ENCODE data around the gene TRPM8.

- TF ChIP-seq CTCF (IDR thresholded peaks at IDR 0.05) = no peak
- no peak for TF ChIP-seq POLR2A (IDR thresholded peaks at IDR 0.05)
Measured at GRCh38 chr2:233917116-233917515, at the start of gene TRPM8.

All from right lobe of liver (tissue), 4 donors.